GM10266 (cell line): ENCODE measurements around the gene EGFR.

Source experiments
- DNase-seq: peaks from one replicate; pipeline ENCODE4 v3.0.0; 2012; ENCODE audit errors: extremely low spot score
- TF ChIP-seq, protein P1 (sequence below): IDR thresholded peaks from 2 replicates; pipeline ENCODE4 v1.5.1; 2012; ENCODE audit warnings: mild to moderate bottlenecking, low read depth; ENCODE audit not compliant: control insufficient read depth, insufficient read depth; ENCODE audit errors: missing control alignments

EGFR gene

GRCh38 chr7:55050281-55050680, 31.5 kb downstream of the EGFR start:
- TF ChIP-seq, protein P1, sequence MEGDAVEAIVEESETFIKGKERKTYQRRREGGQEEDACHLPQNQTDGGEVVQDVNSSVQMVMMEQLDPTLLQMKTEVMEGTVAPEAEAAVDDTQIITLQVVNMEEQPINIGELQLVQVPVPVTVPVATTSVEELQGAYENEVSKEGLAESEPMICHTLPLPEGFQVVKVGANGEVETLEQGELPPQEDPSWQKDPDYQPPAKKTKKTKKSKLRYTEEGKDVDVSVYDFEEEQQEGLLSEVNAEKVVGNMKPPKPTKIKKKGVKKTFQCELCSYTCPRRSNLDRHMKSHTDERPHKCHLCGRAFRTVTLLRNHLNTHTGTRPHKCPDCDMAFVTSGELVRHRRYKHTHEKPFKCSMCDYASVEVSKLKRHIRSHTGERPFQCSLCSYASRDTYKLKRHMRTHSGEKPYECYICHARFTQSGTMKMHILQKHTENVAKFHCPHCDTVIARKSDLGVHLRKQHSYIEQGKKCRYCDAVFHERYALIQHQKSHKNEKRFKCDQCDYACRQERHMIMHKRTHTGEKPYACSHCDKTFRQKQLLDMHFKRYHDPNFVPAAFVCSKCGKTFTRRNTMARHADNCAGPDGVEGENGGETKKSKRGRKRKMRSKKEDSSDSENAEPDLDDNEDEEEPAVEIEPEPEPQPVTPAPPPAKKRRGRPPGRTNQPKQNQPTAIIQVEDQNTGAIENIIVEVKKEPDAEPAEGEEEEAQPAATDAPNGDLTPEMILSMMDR: no peak
- no peak for DNase-seq

DNA sequence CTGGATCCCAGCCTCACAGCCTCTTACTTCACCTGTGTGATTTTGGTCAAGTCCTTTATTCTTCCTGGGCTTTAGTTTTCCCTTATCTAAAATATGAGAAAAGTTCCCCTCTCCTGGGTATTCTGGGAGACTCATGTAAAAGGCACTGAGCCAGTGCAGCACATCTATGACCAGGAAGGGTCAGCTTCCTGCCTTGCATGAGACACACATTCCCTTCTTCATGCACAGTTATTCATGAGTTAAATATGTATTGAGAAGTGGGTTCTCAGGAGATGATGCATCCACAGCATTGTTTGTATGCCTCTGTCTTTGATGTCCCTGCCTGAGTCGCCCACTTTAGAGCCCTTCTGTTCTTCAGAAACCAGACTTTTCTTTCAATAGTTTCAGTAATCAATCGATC, 33.3 kb downstream of the EGFR start:
- TF ChIP-seq, protein P1: no peak
- DNase-seq: no peak

- no peak for DNase-seq
- TF ChIP-seq, protein P1: no peak
These were observed 34.1 kb downstream of the EGFR start for GRCh38 chr7:55052741-55053427.

DNA sequence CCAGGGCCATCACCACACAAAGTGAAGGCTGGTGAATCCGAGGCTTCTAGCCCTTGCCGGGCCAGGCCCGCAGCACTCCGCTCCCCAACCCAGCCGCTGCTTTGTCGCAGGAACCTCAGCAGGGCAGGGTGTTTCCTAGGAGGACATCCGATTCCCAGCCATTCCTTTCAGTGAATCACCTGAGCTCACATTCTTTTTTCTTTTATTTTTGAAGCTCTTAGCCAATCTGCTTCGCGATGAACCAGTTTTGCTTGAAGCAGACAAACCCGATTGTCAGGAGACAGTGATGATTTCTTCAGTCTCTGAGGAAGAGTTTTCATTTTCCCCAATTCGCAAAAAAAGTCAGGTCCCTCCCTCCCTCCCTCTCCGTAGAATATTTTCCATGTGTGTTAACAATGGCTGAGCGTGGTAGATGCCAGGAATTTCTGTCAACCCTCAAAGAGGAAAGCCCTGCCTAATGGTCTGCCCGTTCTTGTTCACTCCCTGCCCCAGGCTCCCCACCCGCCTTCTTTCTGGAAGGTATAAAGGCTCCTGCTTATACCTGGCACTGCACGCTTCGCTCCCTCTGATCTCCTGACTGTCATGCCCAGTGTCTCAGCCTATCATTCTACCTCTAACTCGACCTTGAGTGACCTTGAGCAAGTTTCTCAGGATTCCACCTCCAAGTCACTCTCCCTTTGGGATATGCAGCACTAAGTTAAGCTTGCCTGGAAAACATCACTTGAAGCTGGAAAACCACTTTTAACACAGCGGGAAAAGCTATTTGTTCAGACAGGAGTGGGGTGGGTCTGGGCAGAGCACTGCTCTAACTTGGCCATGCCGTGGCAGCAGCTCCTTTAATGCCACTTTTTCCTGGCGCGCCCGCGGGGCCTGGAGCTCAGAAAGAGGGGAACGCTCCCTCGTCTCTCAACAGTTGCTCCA, 35.1 kb downstream of the EGFR start:
- no peak for DNase-seq
- TF ChIP-seq, protein P1: no peak

DNA sequence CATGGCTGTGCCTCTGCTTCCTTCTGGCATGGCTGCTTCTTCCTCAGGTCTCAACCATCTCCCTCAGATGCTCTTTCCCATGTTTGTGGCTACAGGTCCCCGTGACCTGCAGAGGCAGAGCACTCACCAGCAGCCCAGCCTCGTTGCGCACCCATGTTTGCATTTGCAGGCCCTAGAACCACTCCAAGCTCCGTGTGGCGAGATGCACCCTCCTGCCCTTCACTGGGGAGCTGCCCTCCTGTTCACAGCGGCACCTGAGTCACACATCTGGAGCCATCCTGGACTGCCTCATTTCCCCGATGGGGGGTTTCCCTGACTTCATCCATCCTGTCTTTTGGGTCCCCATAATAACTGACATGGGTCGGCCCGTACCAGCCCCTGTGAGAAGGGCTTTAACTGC, 35.9 kb downstream of the EGFR start:
- TF ChIP-seq, protein P1: no peak

GRCh38 chr7:55055479-55055878, 36.7 kb downstream of the EGFR start:
- TF ChIP-seq, protein P1: no peak
- no peak for DNase-seq

More for the DNA sequence above, 35.9 kb downstream of the EGFR start:
- no peak for DNase-seq

GRCh38 chr7:55056068-55056467, 37.3 kb downstream of the EGFR start:
- TF ChIP-seq, protein P1: no peak
- no peak for DNase-seq
